Ovary (tissue), 3 donors: ENCODE data around the gene CTDP1.

Source experiments
- EP300 ChIP-seq: sonication (generic); formaldehyde crosslinking; IDR thresholded peaks from one replicate; pipeline ENCODE4 v1.6.1; 2017; ENCODE audit warnings: antibody characterized with exemption
- POLR2A ChIP-seq: fragments of 450-650 bp; IDR thresholded peaks from one replicate; pipeline ENCODE4 v1.6.1; 2017; ENCODE audit warnings: antibody characterized with exemption, mild to moderate bottlenecking, moderate library complexity
- TF ChIP-seq, protein P1 (sequence below), 3 donors: fragments of 450-650 bp in 2 of 3; fragments of 200-600 bp in 1 of 3; IDR thresholded peaks; one replicate each; pipeline versions ENCODE4 v1.5.1 to v1.8.0; 2016 to 2022; ENCODE audit warnings: antibody characterized with exemption in 3 of 3, mild to moderate bottlenecking in 1 of 3
- donor health status: DM: no; HTN: no; CAD: no.

DNA sequence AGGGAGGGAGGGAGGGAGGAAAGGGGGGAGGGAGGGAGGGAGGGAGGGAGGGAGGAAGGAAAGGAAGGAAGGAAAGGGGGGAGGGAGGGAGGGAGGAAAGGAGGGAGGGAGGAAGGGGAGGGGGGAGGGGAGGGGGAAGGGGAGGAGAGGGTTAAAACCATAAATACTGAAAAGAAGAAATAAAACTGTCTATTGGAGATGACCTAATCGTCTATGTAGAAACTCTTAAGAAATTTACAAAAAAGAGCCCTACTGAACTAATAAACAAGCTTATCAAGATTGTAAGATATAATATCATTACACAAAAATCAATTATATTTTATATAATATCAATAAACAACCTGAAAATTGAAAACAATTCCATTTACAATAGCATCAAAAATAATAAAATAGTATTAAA lies 32.3 kb upstream of the CTDP1 start:
- TF ChIP-seq, protein P1, sequence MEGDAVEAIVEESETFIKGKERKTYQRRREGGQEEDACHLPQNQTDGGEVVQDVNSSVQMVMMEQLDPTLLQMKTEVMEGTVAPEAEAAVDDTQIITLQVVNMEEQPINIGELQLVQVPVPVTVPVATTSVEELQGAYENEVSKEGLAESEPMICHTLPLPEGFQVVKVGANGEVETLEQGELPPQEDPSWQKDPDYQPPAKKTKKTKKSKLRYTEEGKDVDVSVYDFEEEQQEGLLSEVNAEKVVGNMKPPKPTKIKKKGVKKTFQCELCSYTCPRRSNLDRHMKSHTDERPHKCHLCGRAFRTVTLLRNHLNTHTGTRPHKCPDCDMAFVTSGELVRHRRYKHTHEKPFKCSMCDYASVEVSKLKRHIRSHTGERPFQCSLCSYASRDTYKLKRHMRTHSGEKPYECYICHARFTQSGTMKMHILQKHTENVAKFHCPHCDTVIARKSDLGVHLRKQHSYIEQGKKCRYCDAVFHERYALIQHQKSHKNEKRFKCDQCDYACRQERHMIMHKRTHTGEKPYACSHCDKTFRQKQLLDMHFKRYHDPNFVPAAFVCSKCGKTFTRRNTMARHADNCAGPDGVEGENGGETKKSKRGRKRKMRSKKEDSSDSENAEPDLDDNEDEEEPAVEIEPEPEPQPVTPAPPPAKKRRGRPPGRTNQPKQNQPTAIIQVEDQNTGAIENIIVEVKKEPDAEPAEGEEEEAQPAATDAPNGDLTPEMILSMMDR (IDR thresholded peaks at IDR 0.05): no peak
- no peak for TF ChIP-seq EP300
- no peak for TF ChIP-seq POLR2A
